ENCODE measurements around the gene TBCD.
"Not testable (repeated sequence)": the region's sequence is repeated elsewhere in the genome, so short reads cannot be mapped to it uniquely, and the experiment has no call there.

The TBCD gene

DNA sequence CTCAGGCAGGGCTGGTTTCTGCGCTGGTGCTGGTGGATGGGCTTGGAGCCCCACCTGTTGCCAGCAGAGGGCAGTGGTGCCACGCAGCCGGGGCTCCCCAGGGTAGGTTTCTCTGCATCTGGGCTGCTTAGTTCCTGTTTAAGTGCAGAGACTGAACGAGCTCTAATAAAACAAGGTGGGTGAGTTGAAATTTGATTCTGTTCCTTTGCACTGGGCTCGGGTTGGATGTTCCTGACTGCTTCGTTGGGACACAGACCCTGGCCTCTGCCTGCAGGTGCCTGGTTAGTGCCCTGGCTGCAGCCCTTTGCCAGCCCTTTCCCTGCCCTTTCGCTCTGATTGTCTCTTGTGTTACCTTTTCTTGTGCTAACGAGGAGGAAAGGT lies 30.0 kb downstream of the TBCD start:
- peak; percentile 97 for ATAC-seq (replicated peaks)
- peak overlapping the region in 1 of 2 donors; percentile 84 for H3K27ac Mint-ChIP-seq
- no peaks in the 10 kb centered on the region for H3K27me3 Mint-ChIP-seq
- no peak overlapping the region for H3K4me3 Mint-ChIP-seq
- H3K4me1 Mint-ChIP-seq (ENCODE audit: low read depth in 2 of 2) = peaks cover 16 to 17% of the 10 kb centered on the region in 2 donors
- no peaks in the 10 kb centered on the region for H3K9me3 Mint-ChIP-seq
- DNase-seq = peak; percentile 86 to 91 (median 89)
- peaks cover 11% of the 10 kb centered on the region for H3K36me3 Mint-ChIP-seq (ENCODE audit: insufficient read depth)

DNA sequence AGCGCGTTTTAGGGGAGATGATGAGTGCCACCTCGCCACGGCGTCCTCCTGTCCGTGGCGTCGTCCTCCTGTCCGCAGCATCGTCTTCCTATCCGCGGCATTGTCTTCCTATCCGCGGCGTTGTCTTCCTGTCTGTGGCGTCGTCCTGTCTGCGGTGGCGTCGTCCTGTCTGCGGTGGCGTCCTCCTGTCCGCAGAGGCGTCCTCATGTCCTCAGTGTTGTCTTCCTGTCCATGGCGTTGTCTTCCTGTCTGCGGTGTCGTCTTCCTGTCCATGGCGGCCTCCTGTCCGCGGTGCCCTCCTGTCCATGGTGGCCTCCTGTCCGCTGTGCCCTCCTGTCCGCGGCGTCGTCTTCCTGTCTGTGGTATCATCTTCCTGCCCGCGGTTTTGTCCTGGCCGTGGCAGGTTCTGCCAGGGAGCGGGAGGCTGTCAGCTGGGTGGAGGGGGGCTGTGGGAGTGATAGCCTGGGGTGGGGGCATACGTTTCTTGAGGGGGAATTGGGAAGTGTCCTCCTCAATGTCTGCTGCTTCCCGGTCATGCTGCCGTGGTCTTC lies 30.9 kb downstream of the TBCD start:
- DNase-seq = no peak

DNA sequence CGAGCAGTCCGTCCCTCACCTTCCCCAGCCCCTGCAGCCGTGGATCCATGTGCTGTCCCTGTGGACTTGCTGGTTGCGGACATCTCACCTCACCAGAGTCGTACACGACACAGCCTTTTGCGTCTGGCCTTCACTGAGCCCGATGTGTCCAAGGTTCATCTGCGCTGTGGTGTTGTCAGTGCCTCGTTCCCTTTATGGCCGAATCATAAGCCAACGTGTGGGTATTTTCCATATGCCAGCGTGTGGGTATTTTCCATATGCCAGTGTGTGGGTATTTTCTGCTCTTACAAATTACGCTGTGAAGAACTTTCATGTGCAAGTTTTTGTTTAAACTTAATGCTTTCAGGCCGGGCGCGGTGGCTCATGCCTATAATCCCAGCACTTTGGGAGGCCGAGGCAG lies 31.6 kb downstream of the TBCD start:
- ATAC-seq (replicated peaks) (no peak), DNase-seq (no peak)
- Mint-ChIP-seq H3K27ac (no peak overlapping the region), H3K36me3 (ENCODE audit: insufficient read depth) (peaks cover 8% of the 10 kb centered on the region), H3K4me3 (no peak overlapping the region), H3K9me3 (no peaks in the 10 kb centered on the region), H3K4me1 (ENCODE audit: low read depth in 2 of 2) (peaks cover 11 to 16% of the 10 kb centered on the region in 2 donors), H3K27me3 (no peaks in the 10 kb centered on the region)

More for the DNA sequence above, 30.9 kb downstream of the TBCD start:
- H3K4me3 Mint-ChIP-seq = peak overlapping the region in 1 of 2 donors; percentile 62
- no peaks in the 10 kb centered on the region for H3K9me3 Mint-ChIP-seq
- peaks cover 11 to 13% of the 10 kb centered on the region in 2 donors for H3K4me1 Mint-ChIP-seq (ENCODE audit: low read depth in 2 of 2)
- peak overlapping the region; percentile 65 to 84 for H3K27ac Mint-ChIP-seq
- peaks cover 8% of the 10 kb centered on the region for H3K36me3 Mint-ChIP-seq (ENCODE audit: insufficient read depth)
- no peaks in the 10 kb centered on the region for H3K27me3 Mint-ChIP-seq
- ATAC-seq (replicated peaks) = peak; percentile 41

DNA sequence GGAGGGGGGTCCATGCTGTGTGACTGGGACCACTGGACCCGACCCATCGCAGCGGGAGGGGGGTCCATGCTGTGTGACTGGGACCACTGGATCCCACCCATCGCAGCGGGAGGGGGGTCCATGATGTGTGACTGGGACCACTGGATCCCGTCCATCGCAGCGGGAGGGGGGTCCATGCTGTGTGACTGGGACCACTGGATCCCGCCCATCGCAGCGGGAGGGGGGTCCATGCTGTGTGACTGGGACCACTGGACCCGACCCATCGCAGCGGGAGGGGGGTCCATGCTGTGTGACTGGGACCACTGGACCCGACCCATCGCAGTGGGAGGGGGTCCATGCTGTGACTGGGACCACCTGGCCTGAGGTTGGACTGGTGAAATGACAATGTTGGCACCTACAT lies 33.7 kb downstream of the TBCD start:
- H3K4me1 Mint-ChIP-seq (ENCODE audit: low read depth in 2 of 2) = peaks cover 15 to 24% of the 10 kb centered on the region in 2 donors
- not testable (repeated sequence) for H3K36me3 Mint-ChIP-seq (ENCODE audit: insufficient read depth)

DNA sequence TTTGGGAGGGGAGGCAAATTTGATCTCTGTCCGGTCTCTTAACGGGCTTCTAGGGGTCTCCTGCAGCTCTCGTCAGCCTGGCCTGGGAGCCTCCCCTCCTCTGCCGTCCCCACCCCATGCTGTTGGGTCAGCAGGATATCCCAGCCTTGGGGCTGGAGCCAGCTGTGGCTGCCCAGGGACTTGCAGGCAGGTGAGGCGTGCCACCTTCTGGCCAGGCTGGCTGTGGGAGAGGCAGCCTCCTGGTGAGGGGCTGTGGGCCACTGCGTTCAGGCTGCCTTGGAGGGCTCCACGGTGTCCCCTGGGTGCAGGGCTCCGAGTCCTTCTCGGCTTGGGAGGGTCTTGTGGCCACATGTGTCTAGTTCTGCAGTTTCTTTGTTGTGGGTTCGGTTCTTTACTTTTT lies 34.6 kb downstream of the TBCD start:
- Mint-ChIP-seq H3K27me3 (no peaks in the 10 kb centered on the region), H3K4me1 (ENCODE audit: low read depth in 2 of 2) (peaks cover 18 to 28% of the 10 kb centered on the region in 2 donors), H3K4me3 (no peak overlapping the region), H3K36me3 (ENCODE audit: insufficient read depth) (peaks cover 8% of the 10 kb centered on the region), H3K27ac (no peak overlapping the region), H3K9me3 (no peaks in the 10 kb centered on the region)
- DNase-seq = no peak
- no peak for ATAC-seq (replicated peaks)

More for the DNA sequence above, 33.7 kb downstream of the TBCD start:
- not testable (repeated sequence) for H3K9me3 Mint-ChIP-seq; ATAC-seq (replicated peaks); H3K27me3 Mint-ChIP-seq; H3K27ac Mint-ChIP-seq; DNase-seq; H3K4me3 Mint-ChIP-seq

DNA sequence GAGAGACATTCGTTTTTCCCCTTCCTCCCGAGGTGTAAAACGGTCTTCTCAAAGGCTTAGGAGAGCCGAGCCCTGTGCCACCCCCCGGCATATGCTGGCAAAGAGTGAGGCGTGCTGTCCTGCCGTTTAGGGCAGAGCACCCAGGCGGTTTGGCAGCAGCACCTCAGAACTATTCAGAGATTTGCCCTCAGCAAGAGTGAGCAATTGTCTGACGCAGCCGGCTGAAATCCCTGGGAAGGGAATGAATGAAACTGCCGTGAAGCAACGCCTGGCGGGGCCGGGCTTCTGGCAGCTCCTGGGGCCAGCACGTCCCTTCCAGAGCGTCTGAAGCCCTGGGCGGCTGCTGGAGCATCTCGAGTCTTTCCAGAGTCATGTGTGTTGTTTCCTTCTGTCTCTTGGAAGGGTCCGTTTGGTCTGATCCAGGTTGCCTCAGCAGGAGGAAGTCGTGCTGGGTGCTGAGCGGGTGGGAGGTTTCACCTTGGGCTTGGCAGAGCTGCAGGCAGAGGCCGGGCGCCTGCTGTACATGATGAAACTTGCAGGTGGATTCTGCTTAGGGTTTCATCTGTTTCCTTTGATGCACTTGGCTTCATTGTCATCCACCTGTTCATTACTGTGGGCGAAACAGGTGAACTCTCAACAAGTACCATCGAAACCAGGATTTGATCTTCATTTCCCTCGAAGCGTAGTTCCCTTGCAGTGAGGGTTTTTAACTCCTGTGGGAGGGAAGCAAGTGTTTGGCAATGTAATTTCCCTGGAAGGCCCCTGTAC lies 35.4 kb downstream of the TBCD start:
- no peak for DNase-seq

DNA sequence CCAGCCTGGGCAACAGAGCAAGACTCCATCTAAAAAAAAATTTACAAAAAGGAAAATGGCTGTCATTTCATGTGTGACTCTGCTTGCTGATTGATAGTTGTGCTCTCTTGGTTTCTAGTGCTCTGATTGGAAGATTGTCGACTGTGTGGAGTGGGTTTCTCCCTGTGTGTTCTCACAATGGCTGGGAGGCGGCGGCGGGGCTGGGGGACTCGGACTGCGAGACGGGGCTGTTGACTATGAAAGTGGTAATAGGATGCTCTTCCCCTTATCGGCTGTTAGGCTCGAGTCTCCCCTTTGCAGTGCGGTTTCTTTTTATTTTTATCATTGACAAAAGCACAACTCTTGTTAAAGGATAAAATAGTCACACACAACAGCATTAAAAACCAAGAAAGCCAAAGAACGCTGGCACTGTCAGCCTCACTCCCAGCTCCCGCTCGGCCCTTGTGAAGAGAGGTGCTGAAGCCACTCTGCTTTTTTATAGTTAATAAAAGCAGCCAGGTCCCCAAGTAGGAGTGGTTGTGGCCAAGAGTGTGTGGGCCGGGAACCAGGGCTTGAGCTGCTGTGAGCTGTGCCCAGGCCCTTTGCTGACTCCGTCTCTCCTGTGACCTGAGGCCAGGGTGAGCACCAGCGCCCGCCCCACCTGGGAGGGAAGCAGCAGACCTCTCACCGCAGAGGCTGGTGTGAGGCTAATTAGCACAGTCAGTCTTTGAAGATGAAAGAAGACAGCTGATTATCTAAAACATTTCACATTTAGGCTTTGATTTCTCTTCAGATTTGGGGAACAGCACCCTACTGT lies 36.5 kb downstream of the TBCD start:
- Mint-ChIP-seq H3K27ac (peak overlapping the region; percentile 54 to 77), H3K36me3 (ENCODE audit: insufficient read depth) (peaks cover 4% of the 10 kb centered on the region), H3K4me1 (ENCODE audit: low read depth in 2 of 2) (peaks cover 7 to 20% of the 10 kb centered on the region in 2 donors), H3K9me3 (no peaks in the 10 kb centered on the region), H3K4me3 (no peak overlapping the region), H3K27me3 (no peaks in the 10 kb centered on the region)
- ATAC-seq (replicated peaks) (no peak), DNase-seq (no peak)

More for the DNA sequence above, 35.4 kb downstream of the TBCD start:
- Mint-ChIP-seq H3K27ac (peak overlapping the region in 1 of 2 donors; percentile 54), H3K9me3 (no peaks in the 10 kb centered on the region), H3K4me3 (no peak overlapping the region), H3K36me3 (ENCODE audit: insufficient read depth) (peaks cover 8% of the 10 kb centered on the region), H3K4me1 (ENCODE audit: low read depth in 2 of 2) (peaks cover 12 to 22% of the 10 kb centered on the region in 2 donors), H3K27me3 (no peaks in the 10 kb centered on the region)
- ATAC-seq (replicated peaks) = no peak

DNA sequence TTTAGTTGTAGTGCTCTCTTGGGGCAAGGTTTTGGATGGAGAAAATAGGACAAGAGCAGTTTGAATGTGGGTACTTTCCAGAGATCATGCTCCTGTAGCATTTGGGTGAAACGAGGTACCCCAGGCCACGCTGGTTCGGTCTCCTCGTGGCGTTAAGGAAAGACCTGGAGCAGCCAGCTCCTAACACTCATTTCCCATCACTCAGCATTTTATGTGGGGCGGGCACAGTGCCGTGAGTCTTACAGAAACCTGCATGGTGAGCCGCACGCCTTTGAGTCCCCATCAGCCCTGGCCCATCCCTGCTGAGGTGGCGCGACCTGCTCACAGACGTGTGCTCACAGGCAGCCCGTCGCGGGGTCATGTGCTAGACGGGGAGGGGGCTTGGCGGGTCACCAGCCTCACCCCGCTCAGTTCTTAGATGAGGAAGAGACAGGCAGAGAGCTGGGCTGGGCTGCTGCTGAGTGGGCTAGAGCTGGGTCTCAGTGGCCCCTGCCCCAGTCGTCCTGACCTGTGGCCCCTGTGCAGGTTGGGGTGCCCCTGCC lies 37.3 kb downstream of the TBCD start:
- Mint-ChIP-seq H3K4me3 (no peak overlapping the region), H3K9me3 (no peaks in the 10 kb centered on the region), H3K36me3 (ENCODE audit: insufficient read depth) (peaks cover 4% of the 10 kb centered on the region), H3K4me1 (ENCODE audit: low read depth in 2 of 2) (peaks cover 7 to 20% of the 10 kb centered on the region in 2 donors), H3K27ac (peak overlapping the region; percentile 54 to 77), H3K27me3 (no peaks in the 10 kb centered on the region)
- ATAC-seq (replicated peaks) (no peak), DNase-seq (no peak)

DNA sequence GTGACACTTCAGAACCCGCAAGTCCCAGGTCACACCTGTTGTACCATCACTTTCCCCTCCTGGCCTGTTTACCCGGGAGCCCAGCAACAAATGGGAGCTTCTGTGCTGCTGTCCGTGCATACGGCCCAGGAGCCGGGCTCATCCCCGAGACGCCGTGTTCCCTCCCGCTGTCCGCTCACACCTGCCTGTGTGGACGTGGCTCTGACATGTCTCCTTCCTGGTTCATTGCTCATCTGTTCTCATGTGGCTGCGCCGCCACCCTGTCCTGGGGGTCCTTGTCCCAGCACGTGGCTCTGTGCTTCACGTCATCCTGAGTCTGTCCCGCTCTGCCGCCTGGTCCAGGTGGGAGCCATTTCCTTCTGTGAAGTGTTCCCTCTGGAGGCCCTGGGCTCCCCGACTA lies 37.9 kb downstream of the TBCD start:
- DNase-seq (no peak), ATAC-seq (replicated peaks) (no peak)
- Mint-ChIP-seq H3K27ac (peak overlapping the region in 1 of 2 donors; percentile 68), H3K27me3 (no peaks in the 10 kb centered on the region), H3K9me3 (no peaks in the 10 kb centered on the region), H3K4me3 (no peak overlapping the region), H3K4me1 (ENCODE audit: low read depth in 2 of 2) (peaks cover 7 to 20% of the 10 kb centered on the region in 2 donors), H3K36me3 (ENCODE audit: insufficient read depth) (peaks cover 4% of the 10 kb centered on the region)

DNA sequence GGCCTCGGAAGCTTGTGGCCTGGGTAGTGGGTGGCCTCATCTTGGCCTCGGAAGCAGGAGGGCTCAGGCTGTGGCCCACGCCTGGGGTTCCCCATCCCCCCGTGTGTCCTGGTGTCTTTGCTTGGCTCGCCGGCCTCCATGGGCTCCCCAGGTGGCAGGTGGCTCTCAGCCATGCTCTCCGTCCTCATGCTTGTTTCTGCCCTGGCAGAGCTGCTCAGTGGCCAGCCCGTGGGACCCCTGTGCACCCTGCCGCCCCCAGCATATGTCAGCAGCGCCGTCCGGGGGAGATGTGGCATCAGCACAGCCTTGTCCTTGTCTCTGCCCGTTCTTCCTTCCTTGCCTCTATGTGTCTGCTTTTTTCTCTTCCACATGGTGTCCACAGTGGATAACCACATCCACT lies 38.5 kb downstream of the TBCD start:
- DNase-seq (no peak), ATAC-seq (replicated peaks) (no peak)
- no peak overlapping the region for H3K4me3 Mint-ChIP-seq
- H3K4me1 Mint-ChIP-seq (ENCODE audit: low read depth in 2 of 2) = peaks cover 7 to 20% of the 10 kb centered on the region in 2 donors
- peaks cover 4% of the 10 kb centered on the region for H3K36me3 Mint-ChIP-seq (ENCODE audit: insufficient read depth)
- H3K27me3 Mint-ChIP-seq = no peaks in the 10 kb centered on the region
- H3K27ac Mint-ChIP-seq = peak overlapping the region; percentile 59 to 68
- no peaks in the 10 kb centered on the region for H3K9me3 Mint-ChIP-seq

DNA sequence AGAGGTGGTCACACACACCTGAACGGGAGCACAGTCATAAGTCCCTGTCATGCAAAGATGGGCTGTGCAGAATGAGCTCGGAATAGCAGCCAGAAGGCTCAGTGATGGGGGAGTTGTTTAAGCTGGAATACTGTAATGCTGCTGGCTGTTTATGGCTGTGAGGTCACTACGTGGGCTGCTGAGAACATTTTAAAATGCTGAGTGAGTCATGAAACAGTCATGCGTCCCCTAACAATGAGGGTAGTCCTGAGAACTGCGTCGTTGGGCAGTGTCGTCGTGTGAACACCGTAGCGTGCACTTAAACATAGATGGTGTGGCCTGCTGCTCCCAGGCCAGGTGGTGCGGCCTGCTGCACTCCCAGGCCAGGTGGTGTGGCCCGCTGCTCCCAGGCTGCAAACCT lies 39.7 kb downstream of the TBCD start:
- DNase-seq = no peak
- H3K4me1 Mint-ChIP-seq (ENCODE audit: low read depth in 2 of 2) = peaks cover 7 to 20% of the 10 kb centered on the region in 2 donors
- H3K27me3 Mint-ChIP-seq = no peaks in the 10 kb centered on the region
- no peak for ATAC-seq (replicated peaks)
- H3K27ac Mint-ChIP-seq = no peak overlapping the region
- H3K4me3 Mint-ChIP-seq = no peak overlapping the region
- H3K9me3 Mint-ChIP-seq = no peaks in the 10 kb centered on the region
- no peaks in the 10 kb centered on the region for H3K36me3 Mint-ChIP-seq (ENCODE audit: insufficient read depth)

DNA sequence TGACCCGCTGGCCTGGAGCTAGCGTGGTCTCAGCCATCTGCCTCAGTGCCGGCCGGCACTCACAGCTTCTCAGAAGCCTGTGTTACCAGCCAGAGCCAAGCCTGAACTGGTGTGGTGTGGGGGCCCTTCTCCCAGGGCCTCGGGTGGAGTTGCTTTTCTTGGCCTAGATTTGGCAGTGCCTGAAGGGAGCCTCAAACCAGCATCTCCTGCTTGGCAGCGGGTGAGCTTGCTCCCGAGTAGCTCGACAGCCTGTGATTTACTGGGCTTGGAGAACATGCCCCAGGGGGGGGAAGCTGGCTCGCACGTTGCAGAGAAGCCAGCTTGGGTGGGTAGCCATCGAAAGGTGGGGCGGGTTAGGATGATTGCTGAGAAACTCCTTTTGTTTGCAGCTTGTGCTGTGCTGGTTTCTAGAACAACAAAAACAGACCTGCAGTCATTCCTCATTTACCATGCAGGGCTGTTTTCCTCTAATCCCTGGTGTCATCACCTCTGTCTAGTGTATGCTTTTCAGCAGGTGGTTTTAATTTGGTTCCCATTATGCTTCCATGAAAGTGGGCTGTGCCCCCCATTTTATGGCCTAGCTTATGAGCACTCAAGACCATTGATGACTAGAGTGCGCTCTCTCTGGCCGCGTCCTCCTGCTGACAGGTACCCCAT lies 42.2 kb downstream of the TBCD start:
- no peak for ATAC-seq (replicated peaks)
- no peak for DNase-seq

More for the DNA sequence above, 42.2 kb downstream of the TBCD start:
- peaks cover 16% of the 10 kb centered on the region for H3K36me3 Mint-ChIP-seq (ENCODE audit: insufficient read depth)
- H3K9me3 Mint-ChIP-seq = no peaks in the 10 kb centered on the region
- no peak overlapping the region for H3K4me3 Mint-ChIP-seq
- H3K27me3 Mint-ChIP-seq = no peaks in the 10 kb centered on the region
- no peak overlapping the region for H3K27ac Mint-ChIP-seq
- peaks cover 4 to 14% of the 10 kb centered on the region in 2 donors for H3K4me1 Mint-ChIP-seq (ENCODE audit: low read depth in 2 of 2)
